Central memory CD8-positive, alpha-beta T cell (primary cell): ENCODE measurements around the gene SERPIND1.
"Not testable (repeated sequence)": the region's sequence is repeated elsewhere in the genome, so short reads cannot be mapped to it uniquely, and the experiment has no call there.

Experiments
- ATAC-seq: fragments of 150-1000 bp; cut with Tn5 transposase; replicated peaks from 2 replicates; pipeline ENCODE4 v1.10.0; 2022; ENCODE audit warnings: mild to moderate bottlenecking, moderate FRiP score, moderate number of reproducible peaks; ENCODE audit not compliant: poor library complexity, severe bottlenecking; ENCODE audit errors: extremely low read depth
- DNase-seq, 2 donors: peaks; one replicate each; pipeline ENCODE4 v3.0.0; 2021; ENCODE audit warnings: low spot score in 2 of 2
- H3K27ac Mint-ChIP-seq: one replicate; pipeline ENCODE4 v1.8.0; 2022; ENCODE audit warnings: low read depth, mild to moderate bottlenecking, moderate library complexity, mixed read lengths
- H3K27me3 Mint-ChIP-seq: one replicate; pipeline ENCODE4 v1.8.0; 2022; ENCODE audit warnings: mixed read lengths
- H3K36me3 Mint-ChIP-seq: one replicate; pipeline ENCODE4 v1.8.0; 2022; ENCODE audit warnings: mild to moderate bottlenecking, moderate library complexity, mixed read lengths; ENCODE audit not compliant: insufficient read depth
- H3K4me1 Mint-ChIP-seq: one replicate; pipeline ENCODE4 v1.8.0; 2022; ENCODE audit warnings: mixed read lengths
- H3K4me3 Mint-ChIP-seq: one replicate; pipeline ENCODE4 v1.8.0; 2022; ENCODE audit warnings: mild to moderate bottlenecking, moderate library complexity, mixed read lengths
- H3K9me3 Mint-ChIP-seq: one replicate; pipeline ENCODE4 v1.8.0; 2022; ENCODE audit warnings: mixed read lengths

SERPIND1 gene, protein sequence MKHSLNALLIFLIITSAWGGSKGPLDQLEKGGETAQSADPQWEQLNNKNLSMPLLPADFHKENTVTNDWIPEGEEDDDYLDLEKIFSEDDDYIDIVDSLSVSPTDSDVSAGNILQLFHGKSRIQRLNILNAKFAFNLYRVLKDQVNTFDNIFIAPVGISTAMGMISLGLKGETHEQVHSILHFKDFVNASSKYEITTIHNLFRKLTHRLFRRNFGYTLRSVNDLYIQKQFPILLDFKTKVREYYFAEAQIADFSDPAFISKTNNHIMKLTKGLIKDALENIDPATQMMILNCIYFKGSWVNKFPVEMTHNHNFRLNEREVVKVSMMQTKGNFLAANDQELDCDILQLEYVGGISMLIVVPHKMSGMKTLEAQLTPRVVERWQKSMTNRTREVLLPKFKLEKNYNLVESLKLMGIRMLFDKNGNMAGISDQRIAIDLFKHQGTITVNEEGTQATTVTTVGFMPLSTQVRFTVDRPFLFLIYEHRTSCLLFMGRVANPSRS

DNA sequence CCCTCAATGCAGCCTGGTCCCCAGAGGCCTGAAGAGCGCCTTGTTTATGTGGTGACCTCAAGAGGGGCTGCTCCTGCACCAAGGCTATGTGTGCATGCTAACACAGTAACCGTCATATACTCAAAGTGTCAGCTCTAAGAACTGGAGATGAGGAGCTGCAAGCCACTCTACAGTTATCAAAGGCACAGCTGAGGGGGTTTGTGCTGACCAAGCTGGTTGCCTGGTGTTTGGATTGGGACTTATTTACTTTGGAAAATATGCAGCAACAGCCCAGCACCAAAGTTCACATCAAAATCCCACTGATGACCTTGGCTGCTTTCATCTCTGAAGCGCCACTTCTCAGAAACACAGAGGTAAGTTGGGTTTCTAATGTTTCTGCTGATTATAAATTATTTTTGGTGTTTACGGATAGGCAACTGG lies at the start of gene SERPIND1:
Gene SERPIND1, plus strand, starts transcription at position 321 of the 420 bp plus-strand sequence. CDS start 5,200 bp downstream, outside the sequence.
- Mint-ChIP-seq H3K4me3 (no peak within 1 kb of the TSS), H3K4me1 (no peaks in the 10 kb centered on the region), H3K9me3 (no peaks in the 10 kb centered on the region), H3K36me3 (peaks cover 33% of the 10 kb centered on the region), H3K27ac (no peak within 1 kb of the TSS), H3K27me3 (no peaks in the 10 kb centered on the region)
- DNase-seq, result no peak
- ATAC-seq, result no peak

DNA sequence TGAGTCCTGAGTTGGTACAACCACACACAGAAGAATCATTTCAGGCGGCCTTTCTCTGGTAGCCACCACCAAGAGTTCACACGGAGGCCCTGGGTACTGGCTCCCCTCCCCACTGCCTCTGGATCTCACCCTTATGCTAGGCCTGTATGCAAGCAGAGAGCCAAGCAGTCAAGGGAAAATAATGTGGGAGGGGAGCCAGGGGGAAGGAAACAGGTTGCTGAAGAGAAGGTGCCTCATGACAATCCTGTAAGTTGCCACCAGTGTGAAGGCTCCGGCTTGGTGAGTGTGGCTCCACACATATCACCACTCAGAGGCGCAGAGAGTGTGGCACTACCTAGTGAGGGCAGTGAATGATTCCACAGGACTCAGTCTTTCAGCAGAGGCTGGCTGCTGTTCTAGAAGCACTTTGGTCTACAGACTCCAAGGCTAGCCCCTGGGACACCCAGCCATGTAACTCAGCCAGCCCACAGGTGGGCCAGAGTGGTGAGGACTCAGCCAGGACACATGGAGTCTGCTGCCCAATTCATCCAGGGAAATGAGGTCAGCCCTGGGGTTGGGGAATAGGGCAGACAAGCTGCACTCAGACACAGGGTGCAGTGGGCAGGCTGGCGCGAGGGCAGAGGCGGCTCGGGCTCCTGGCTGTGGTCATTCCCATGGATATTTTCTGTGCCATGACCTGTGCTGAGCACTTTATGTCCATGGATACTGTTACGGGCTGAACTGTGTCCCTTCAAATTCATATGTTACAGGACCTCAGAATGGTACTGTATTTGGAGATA lies 49.0 kb upstream of the SERPIND1 start:
- H3K27me3 Mint-ChIP-seq, result no peaks in the 10 kb centered on the region
- no peaks in the 10 kb centered on the region for H3K4me1 Mint-ChIP-seq
- ATAC-seq (no peak), DNase-seq (no peak)
- no peak overlapping the region for H3K4me3 Mint-ChIP-seq
- H3K9me3 Mint-ChIP-seq, result no peaks in the 10 kb centered on the region
- H3K36me3 Mint-ChIP-seq, result peaks cover 31% of the 10 kb centered on the region
- no peak overlapping the region for H3K27ac Mint-ChIP-seq

DNA sequence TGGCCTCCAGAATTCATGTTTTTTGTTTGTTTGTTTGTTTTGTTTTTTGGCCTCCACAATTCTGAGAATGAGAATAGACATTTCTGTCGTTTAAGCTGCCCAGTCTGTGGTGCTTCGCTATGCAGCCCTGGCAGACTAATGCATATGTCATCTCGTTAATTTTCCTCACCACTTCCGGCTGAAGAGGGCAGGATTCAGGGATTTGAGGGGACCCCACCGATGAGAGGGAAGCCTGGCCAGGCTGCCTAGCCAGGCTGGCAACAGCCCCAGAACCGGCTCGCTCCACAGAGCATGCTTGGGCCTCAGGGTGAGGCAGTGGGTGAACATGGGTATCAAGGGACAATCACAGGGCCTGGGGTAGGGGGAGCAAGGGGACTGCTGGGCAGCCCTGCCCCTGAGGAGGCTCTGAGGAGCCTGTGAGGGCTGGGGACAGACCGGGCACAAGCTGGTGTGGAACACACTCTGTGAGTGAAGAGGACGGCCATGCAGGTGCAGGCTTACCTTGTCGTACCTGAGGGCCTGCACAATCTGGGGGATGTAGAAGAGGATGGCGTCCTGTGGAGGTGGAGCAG lies 47.8 kb upstream of the SERPIND1 start:
- Mint-ChIP-seq H3K9me3 (no peaks in the 10 kb centered on the region), H3K4me1 (no peaks in the 10 kb centered on the region), H3K36me3 (peaks cover 30% of the 10 kb centered on the region), H3K27ac (no peak overlapping the region), H3K4me3 (no peak overlapping the region), H3K27me3 (no peaks in the 10 kb centered on the region)
- ATAC-seq (no peak), DNase-seq (no peak)

DNA sequence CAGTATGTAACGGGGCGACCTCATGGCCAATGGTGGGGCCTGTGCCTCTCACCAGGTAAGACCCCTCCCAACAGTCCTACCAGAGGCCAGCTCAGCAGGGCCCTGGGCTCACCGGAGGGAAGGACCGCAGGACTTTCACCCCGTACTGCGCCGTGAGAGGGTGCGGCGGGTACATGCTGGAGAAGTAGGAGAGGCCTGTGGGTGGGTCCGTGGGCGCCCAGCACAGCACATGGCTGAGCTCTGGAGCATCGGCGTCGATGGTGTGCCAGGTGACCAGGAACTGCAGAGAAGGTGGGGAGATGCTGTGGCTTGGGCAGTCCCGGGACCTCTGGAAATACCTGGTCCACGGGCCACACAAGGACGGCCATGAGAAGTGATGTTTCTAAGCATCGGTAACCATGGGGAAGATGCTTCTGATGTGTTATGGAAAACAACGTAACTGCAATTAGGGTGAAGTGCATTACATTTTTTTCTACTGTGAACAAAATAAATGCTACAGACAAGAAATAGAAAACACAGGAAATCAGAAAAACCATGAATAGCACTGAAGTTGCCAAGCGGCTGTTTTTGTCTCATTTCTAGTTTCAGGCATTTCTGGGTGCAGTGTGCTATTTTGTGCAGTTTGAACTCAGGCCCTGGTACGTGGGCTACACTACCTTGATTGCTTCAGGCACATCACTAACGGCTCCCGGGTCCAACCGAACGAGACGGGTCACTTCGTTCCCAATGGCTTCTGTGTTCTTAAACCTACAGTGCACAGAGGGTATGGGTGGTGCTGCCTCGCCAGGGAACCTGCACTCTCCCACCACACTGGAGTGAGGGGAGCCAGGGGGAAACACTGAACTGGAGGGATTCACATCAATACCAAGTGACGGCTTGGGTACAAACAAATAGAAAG lies 46.5 kb upstream of the SERPIND1 start:
- Mint-ChIP-seq H3K27ac (no peak overlapping the region), H3K27me3 (no peaks in the 10 kb centered on the region), H3K36me3 (peaks cover 32% of the 10 kb centered on the region), H3K4me1 (no peaks in the 10 kb centered on the region), H3K4me3 (no peak overlapping the region), H3K9me3 (no peaks in the 10 kb centered on the region)
- ATAC-seq, result no peak
- no peak for DNase-seq

DNA sequence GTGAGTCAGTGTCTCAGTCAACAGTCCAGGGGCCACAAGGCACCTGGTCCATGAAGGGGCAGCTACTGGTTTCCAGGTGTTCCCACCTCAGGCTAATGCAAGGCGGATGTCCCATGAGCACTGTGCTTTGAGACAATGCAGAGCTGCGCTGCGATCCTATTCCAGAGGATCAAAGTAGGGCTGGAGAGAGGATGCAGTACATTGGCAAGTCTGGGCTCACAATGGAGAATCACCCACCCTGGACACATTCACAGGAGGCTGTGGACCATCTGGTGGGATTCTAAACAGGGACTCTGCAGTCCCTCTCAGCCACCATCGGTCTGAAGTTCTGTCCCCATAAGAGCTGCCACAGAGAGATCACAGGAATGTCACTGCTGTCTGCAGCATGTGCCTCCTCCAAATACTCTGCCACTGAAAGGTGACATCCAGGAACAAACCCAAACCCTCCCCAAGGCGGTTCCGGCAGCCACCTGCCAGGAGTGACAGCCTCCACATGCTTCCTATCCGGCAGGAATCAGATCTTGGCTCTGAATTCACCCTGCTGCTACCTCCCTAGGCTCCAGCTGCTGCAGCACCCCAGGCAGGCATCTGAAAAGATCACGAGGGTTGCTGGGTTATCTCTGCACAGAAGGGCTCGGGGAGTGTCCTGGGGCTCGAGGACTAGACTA lies 45.3 kb upstream of the SERPIND1 start:
- no peaks in the 10 kb centered on the region for H3K4me1 Mint-ChIP-seq
- H3K27ac Mint-ChIP-seq, result no peak overlapping the region
- H3K4me3 Mint-ChIP-seq, result no peak overlapping the region
- H3K9me3 Mint-ChIP-seq, result no peaks in the 10 kb centered on the region
- no peak for DNase-seq
- ATAC-seq, result no peak
- H3K36me3 Mint-ChIP-seq, result peaks cover 36% of the 10 kb centered on the region
- no peaks in the 10 kb centered on the region for H3K27me3 Mint-ChIP-seq

DNA sequence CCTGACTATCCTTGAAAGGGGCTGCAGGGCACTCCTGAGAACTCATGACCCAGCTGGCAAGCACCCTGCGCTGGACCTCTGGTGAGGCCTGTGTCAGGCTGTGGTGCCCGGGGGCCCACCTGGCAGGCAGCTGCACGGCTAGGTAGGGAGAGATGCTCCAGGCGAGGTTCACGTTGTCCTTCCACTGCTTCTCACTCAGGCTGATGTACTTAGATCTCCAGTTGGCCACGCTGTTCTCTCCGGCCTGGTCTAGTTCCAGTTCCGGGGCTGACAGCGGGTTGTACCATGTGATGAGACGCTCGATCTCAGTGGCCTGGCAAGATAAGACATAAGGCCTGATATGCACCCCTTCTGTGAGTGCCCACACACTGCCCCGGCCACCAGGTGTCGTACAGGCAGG lies 44.7 kb upstream of the SERPIND1 start:
- Mint-ChIP-seq H3K4me1 (no peaks in the 10 kb centered on the region), H3K9me3 (no peaks in the 10 kb centered on the region), H3K27ac (no peak overlapping the region), H3K4me3 (no peak overlapping the region), H3K27me3 (no peaks in the 10 kb centered on the region), H3K36me3 (peaks cover 36% of the 10 kb centered on the region)
- DNase-seq (no peak), ATAC-seq (no peak)

GRCh38 chr22:20732431-20732830 lies 41.5 kb upstream of the SERPIND1 start:
- not testable (repeated sequence) for ATAC-seq, H3K9me3 Mint-ChIP-seq, H3K4me1 Mint-ChIP-seq, H3K4me3 Mint-ChIP-seq, DNase-seq, H3K27me3 Mint-ChIP-seq, H3K27ac Mint-ChIP-seq
- H3K36me3 Mint-ChIP-seq, result peaks cover 17% of the 10 kb centered on the region

- not testable (repeated sequence) for H3K27me3 Mint-ChIP-seq, H3K9me3 Mint-ChIP-seq, H3K4me1 Mint-ChIP-seq, DNase-seq, H3K4me3 Mint-ChIP-seq, ATAC-seq
- H3K27ac Mint-ChIP-seq, result peak overlapping the region; percentile 51
- peaks cover 26% of the 10 kb centered on the region for H3K36me3 Mint-ChIP-seq
Measured at GRCh38 chr22:20735356-20736162, 38.4 kb upstream of the SERPIND1 start.

- H3K4me3 Mint-ChIP-seq, DNase-seq, H3K27ac Mint-ChIP-seq, H3K27me3 Mint-ChIP-seq, H3K9me3 Mint-ChIP-seq, H3K4me1 Mint-ChIP-seq, ATAC-seq: not testable (repeated sequence)
- H3K36me3 Mint-ChIP-seq, result peaks cover 34% of the 10 kb centered on the region
Measured at GRCh38 chr22:20736891-20737290, 37.0 kb upstream of the SERPIND1 start.

DNA sequence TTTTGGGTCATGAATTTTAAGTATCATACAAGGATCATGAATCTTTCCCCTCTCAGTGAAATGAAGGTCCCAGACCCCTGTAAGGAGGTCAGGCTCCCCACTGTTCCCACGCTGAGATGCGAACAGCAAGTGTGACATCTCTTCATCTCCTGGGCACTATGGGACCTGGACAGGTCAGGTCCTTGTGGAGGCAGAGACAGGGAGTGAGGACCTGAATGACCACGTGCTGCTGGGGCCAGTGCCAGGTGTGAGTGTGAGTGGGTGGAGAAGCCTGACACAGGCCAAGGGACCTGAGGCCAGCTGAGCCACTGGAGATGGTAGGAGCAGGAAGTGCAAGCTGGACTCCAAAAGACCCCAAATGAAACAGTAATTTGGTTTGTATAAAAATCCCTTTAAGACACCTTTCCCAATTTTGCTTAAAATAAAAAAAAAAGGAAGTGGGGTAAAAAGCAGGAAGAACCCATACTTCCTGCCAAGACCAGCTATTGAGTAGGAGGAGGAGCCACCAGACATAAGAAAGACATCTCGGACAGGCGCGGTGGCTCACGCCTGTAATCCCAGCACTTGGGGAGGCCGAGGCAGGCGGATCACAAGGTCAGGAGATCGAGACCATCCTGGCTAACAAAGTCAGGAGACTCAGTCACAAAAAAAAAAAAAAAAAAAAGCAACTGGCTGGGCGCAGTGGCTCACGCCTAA lies 35.4 kb upstream of the SERPIND1 start:
- H3K27ac Mint-ChIP-seq, result peak overlapping the region; percentile 41
- no peak overlapping the region for H3K4me3 Mint-ChIP-seq
- H3K9me3 Mint-ChIP-seq, result no peaks in the 10 kb centered on the region
- ATAC-seq (no peak), DNase-seq (no peak)
- H3K27me3 Mint-ChIP-seq, result no peaks in the 10 kb centered on the region
- peaks cover 38% of the 10 kb centered on the region for H3K36me3 Mint-ChIP-seq
- peaks cover 6% of the 10 kb centered on the region for H3K4me1 Mint-ChIP-seq
